ENCODE measurements around the gene TRIM17.

Gene TRIM17

DNA sequence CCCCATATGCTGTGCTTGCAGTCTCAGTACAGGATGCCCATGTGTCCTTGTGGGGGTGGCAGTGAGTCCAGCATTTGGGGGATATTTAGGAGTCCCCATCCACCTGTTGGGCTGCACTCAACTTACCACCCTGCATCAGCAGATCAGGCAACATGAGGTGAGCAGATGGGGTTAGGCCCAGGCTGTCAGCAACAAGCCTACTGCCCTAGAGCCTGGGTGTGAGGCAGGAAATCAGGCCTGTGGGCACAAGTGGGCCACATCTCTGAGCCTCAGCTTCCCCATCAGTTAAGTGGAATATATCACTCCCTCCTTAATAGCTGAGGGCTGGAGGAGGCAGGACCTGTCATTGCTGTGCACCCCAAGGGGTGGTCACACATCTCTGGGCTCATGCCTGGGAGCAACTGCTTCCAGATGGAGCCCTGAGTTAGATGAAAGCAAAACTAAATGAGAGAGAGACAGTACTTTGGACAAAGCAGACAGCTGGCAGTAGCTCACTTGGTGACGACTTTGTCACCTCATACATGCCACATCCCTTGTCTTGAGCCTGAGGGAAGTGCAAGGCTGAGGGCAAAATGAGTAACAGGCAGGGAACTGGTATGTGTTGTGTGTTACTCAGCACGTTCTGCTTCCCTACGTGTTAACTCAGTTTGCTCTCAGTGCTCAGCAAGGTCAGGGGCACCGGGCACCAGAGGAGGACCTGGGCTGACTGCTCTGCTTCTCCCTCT lies 58.5 kb downstream of the TRIM17 start:
- no peak for DNase-seq (ENCODE audit: low read depth in 2 of 2, low spot score in 1 of 2)

All from stimulated activated CD8-positive, alpha-beta memory T cell treated with anti-CD3 and anti-CD28 coated beads, Interleukin-4, amount 100 ng/mL, for 4 hours (primary cell).